Adrenal gland (tissue), 12 donors: Measurements from ENCODE around the gene EYS. TPM values are rescaled to one million over a fixed set of nuclear protein-coding genes. Genes with fewer than 3 reads are reported as not detected.

Experiments used
- DNase-seq, 7 donors: peaks; one replicate each; pipeline ENCODE4 v3.0.0-alpha.2; 2019 to 2020
- H3K27ac ChIP-seq, 5 donors: fragments of 200-600 bp; sonication (generic) in 4 of 5; 1 replicate in 3 of 5; 2 replicates in 2 of 5; pipeline versions ENCODE4 v1.5.1 to v1.8.0; 2016 to 2020; ENCODE audit warnings: mild to moderate bottlenecking in 1 of 5
- H3K27me3 ChIP-seq: fragments of 200-600 bp; 2 replicates; pipeline ENCODE4 v1.8.0; 2021
- H3K36me3 ChIP-seq, 2 donors: fragments of 200-600 bp; replicated peaks in 1 of 2; 1 replicate in 1 of 2; 2 replicates in 1 of 2; pipeline versions ENCODE4 v1.5.1 to v1.8.0; 2018 to 2022
- H3K4me1 ChIP-seq, 2 donors: fragments of 200-600 bp; replicated peaks in 1 of 2; 1 replicate in 1 of 2; 2 replicates in 1 of 2; pipeline versions ENCODE4 v1.5.1 to v1.8.0; 2018 to 2021
- H3K4me3 ChIP-seq, 4 donors: fragments of 200-600 bp; sonication (generic) in 3 of 4; one replicate each; pipeline ENCODE4 v1.5.1; 2016 to 2018
- H3K9me3 ChIP-seq, 3 donors: fragments of 200-600 bp; sonication (generic) in 1 of 3; replicated peaks in 1 of 3; 1 replicate in 2 of 3; 2 replicates in 1 of 3; pipeline versions ENCODE4 v1.5.1 to v1.8.0; 2016 to 2021
- POLR2A ChIP-seq, 2 donors: fragments of 450-650 bp; IDR thresholded peaks; one replicate each; pipeline ENCODE4 v1.6.1; 2017; ENCODE audit warnings: antibody characterized with exemption in 2 of 2, mild to moderate bottlenecking in 2 of 2, moderate library complexity in 1 of 2
- WGBS, 4 donors: extraction: QIAGEN DNeasy Blood & Tissue Kit in 2 of 4; methylation state at CpG; one replicate each; pipeline versions ENCODE4 v1.1.5 to v1.1.7; 2013 to 2017; 5-methylcytosine and 5-hydroxymethylcytosine counted together
- intact Hi-C, 2 donors: fragments of 100-400 bp; cut with DNase I; formaldehyde crosslinking; loops; one replicate each; pipeline versions ENCODE4 v1.14.1 to v1.15.0; 2022 to 2023
- polyA plus RNA-seq, 3 donors: library from polyadenylated mRNA; stranded (reverse); fragments of 200-250 nt in 2 of 3; fragments of 350-450 nt in 1 of 3; fragmentation: Illumina TruSeq in 1 of 3; extraction: RNeasy Lipid Tissue Mini Kit (QIAGEN cat#74804) in 1 of 3; gene quantifications; one replicate each; pipeline ENCODE4 v1.2.3, GENCODE V29; 2013 to 2014
- total RNA-seq, 9 donors: library from RNA; depleted of rRNA in 4 of 9; stranded (reverse); fragments of >200 nt in 4 of 9; fragments of 120-200 nt in 1 of 9; fragmentation: NEBNext Ultra II Directional in 1 of 9; extraction: Animal tissue kit (Norgen Biotek cat#: 25700) in 1 of 9; gene quantifications; one replicate each; pipeline versions ENCODE4 v1.1.0 to v1.2.4, GENCODE V29; 2013 to 2023
- TF ChIP-seq, protein P1 (sequence below), 6 experiments: fragments of 450-650 bp in 4 of 6; fragments of 200-600 bp in 2 of 6; sonication (generic) in 1 of 6; IDR thresholded peaks; 1 replicate in 5 of 6; 2 replicates in 1 of 6; pipeline versions ENCODE4 v1.5.1 to v1.8.0; 2016 to 2021; ENCODE audit warnings: antibody characterized with exemption in 6 of 6, mild to moderate bottlenecking in 2 of 6, moderate library complexity in 1 of 6
- donor health status: healthy with polysubstance abuse.
- donor health status: Bipolar disorder and iron deficiency.
- donor health status: DM: yes; HTN: yes; CAD: no.
- donor health status: DM: no; HTN: no; CAD: no.
- donor health status: DM: no; HTN: no; CAD: no.
- donor health status: DM: yes; HTN: yes; CAD: no.

EYS gene
- total and polyA plus RNA-seq, 12 donors = 0.03 to 3.1 (median 0.18) TPM; not detected in 7

DNA sequence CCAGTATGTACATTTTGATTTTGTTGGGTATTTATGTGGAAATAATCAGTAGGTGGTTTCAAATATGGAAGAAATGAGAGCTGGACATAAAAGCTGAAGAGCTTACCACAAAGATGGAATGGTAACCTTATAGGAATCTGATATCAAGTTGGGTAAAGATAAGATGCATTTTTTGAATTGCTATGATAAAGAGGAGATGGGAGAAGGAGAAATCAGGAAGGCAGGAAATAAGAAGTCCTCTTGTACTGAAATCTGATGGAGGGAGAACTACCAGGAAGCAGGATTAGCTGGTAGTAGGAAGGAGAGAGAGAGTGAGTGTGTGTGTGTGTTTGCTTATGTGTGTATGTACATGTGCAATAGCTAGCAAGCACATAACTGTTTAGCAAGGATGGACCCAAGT lies 1603.0 kb downstream of the EYS start:
- Histone ChIP-seq H3K9me3 (no peaks in the 10 kb centered on the region), H3K4me3 (no peak overlapping the region), H3K4me1 (no peaks in the 10 kb centered on the region), H3K27ac (no peak overlapping the region), H3K27me3 (no peaks in the 10 kb centered on the region), H3K36me3 (no peaks in the 10 kb centered on the region)
- DNase-seq = no peak
- TF ChIP-seq, protein P1, sequence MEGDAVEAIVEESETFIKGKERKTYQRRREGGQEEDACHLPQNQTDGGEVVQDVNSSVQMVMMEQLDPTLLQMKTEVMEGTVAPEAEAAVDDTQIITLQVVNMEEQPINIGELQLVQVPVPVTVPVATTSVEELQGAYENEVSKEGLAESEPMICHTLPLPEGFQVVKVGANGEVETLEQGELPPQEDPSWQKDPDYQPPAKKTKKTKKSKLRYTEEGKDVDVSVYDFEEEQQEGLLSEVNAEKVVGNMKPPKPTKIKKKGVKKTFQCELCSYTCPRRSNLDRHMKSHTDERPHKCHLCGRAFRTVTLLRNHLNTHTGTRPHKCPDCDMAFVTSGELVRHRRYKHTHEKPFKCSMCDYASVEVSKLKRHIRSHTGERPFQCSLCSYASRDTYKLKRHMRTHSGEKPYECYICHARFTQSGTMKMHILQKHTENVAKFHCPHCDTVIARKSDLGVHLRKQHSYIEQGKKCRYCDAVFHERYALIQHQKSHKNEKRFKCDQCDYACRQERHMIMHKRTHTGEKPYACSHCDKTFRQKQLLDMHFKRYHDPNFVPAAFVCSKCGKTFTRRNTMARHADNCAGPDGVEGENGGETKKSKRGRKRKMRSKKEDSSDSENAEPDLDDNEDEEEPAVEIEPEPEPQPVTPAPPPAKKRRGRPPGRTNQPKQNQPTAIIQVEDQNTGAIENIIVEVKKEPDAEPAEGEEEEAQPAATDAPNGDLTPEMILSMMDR (IDR thresholded peaks at IDR 0.05) = no peak
- TF ChIP-seq POLR2A (IDR thresholded peaks at IDR 0.05) = no peak
- intact Hi-C loops = no loop called here

DNA sequence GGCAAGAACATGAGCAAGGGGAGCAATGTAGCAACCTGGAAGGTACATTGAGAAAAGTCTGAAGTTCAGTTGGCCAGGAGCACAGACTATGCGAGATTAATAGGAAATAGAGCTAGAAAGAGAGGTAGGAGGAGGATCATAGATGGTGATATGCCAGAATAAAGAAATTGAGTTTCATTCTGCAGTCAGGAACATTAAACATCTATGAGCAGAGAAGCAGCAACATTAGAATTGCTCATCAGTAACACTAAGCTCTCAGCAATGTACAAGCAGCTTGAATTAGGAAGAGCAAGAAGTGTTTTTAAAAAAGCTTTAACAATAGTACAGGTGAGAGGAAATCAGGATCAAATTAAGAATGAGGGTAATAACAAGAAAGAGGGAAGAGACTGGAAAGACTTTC lies 1603.5 kb downstream of the EYS start:
- 47 to 62% (median 58%) methylated on average over 1 of the region's 1 CpG for WGBS, 4 donors
- DNase-seq = no peak

DNA sequence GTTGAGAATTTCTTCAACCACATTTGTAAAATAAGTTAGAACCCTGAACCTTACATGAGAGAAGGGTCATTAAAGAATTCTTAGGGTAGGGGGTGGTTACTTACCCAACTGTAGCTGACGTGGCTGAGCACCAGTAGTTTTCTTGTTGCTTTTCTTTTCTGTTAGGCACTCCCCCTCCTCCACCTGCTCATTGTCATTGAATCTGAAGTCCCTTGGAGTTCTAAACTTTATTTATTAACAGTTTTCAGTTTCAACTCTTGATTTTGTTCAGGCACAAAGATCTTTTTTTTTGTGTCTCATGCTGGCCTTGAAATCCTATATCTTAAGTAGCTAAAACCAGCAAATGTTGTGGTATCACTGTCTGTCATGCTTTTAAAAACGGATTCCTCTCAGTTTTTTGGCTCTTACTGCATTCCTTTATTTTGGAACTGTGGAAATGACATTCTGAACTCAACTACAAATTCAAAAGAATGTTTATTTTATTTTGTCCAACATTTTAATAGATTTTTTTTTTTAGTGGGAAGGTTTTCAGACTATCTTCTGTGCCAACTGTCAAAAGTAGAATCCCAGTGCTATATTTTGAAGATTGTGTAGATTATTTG lies 1606.2 kb downstream of the EYS start:
- Histone ChIP-seq H3K27ac (no peak overlapping the region), H3K27me3 (no peaks in the 10 kb centered on the region), H3K36me3 (no peaks in the 10 kb centered on the region), H3K9me3 (no peaks in the 10 kb centered on the region), H3K4me1 (no peaks in the 10 kb centered on the region), H3K4me3 (no peak overlapping the region)
- 21 to 42% (median 29%) methylated on average over 2 of the region's 2 CpGs for WGBS, 4 donors
- DNase-seq = no peak
- intact Hi-C loops = no loop called here
- TF ChIP-seq, protein P1 (IDR thresholded peaks at IDR 0.05) = no peak
- no peak for TF ChIP-seq POLR2A (IDR thresholded peaks at IDR 0.05)

More for the DNA sequence above, 1603.5 kb downstream of the EYS start:
- no peak overlapping the region for H3K27ac ChIP-seq
- H3K27me3 ChIP-seq = no peaks in the 10 kb centered on the region
- intact Hi-C loops = no loop called here
- no peaks in the 10 kb centered on the region for H3K9me3 ChIP-seq
- no peaks in the 10 kb centered on the region for H3K36me3 ChIP-seq
- no peak for TF ChIP-seq POLR2A (IDR thresholded peaks at IDR 0.05)
- TF ChIP-seq, protein P1 (IDR thresholded peaks at IDR 0.05) = no peak
- H3K4me1 ChIP-seq = no peaks in the 10 kb centered on the region
- no peak overlapping the region for H3K4me3 ChIP-seq

DNA sequence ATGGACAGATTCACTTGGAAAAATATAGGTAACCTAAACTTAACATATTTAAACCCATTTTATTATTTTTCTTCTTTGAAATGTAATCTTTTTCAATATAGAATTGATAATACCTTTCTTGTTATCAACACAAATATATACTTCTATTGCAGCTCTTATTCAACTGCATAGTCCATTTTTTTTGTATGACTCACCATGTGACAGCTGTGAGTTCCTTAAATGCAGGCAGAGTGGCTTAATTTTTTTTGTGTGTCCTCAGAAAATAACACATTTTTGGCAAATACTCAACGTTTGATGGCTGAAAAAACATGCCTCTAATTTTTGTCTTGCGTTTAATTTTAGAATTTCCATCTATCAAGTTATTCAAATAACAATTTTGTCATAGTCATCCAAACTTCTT lies 1616.7 kb downstream of the EYS start:
- intact Hi-C loops = no loop called here
- Histone ChIP-seq H3K36me3 (no peaks in the 10 kb centered on the region), H3K9me3 (no peaks in the 10 kb centered on the region), H3K27me3 (no peaks in the 10 kb centered on the region), H3K4me3 (no peak overlapping the region), H3K4me1 (no peaks in the 10 kb centered on the region), H3K27ac (no peak overlapping the region)
- WGBS, 4 donors = 42 to 52% (median 49%) methylated on average over 2 of the region's 2 CpGs
- TF ChIP-seq, protein P1 (IDR thresholded peaks at IDR 0.05) = no peak
- DNase-seq = no peak
